Psoas muscle (tissue), 8 donors: ENCODE data around the gene SLC35D3. TPM values are rescaled to one million over a fixed set of nuclear protein-coding genes. Genes with fewer than 3 reads are reported as not detected.
"Not testable (repeated sequence)": the region's sequence is repeated elsewhere in the genome, so short reads cannot be mapped to it uniquely, and the experiment has no call there.

Source experiments
- ATAC-seq, 4 donors: fragments of 200-7000 bp; cut with Tn5 transposase; one replicate each; pipeline ENCODE4 v1.9.1; 2020; ENCODE audit warnings: moderate library complexity in 3 of 4, mild to moderate bottlenecking in 2 of 4
- DNase-seq, 2 donors: peaks; one replicate each; pipeline ENCODE4 v3.0.0-alpha.2; 2020
- H3K27ac ChIP-seq: fragments of 200-600 bp; one replicate; pipeline ENCODE4 v1.8.0; 2022
- H3K27me3 ChIP-seq, 3 donors: fragments of 200-600 bp in 1 of 3; one replicate each; pipeline versions ENCODE4 v1.6.1 to v1.8.0; 2013 to 2022; ENCODE audit warnings: low read length in 2 of 3, mild to moderate bottlenecking in 2 of 3, moderate library complexity in 1 of 3; ENCODE audit not compliant: insufficient read depth in 3 of 3
- H3K36me3 ChIP-seq, 2 donors: fragments of 200-600 bp in 1 of 2; one replicate each; pipeline versions ENCODE4 v1.6.1 to v1.8.0; 2013 to 2022; ENCODE audit warnings: low read depth in 1 of 2, mild to moderate bottlenecking in 1 of 2, moderate library complexity in 1 of 2; ENCODE audit not compliant: insufficient read depth in 1 of 2
- H3K4me1 ChIP-seq: fragments of 200-600 bp; one replicate; pipeline ENCODE4 v1.8.0; 2022
- H3K4me3 ChIP-seq: fragments of 200-600 bp; one replicate; pipeline ENCODE4 v1.8.0; 2022; ENCODE audit warnings: mild to moderate bottlenecking
- H3K9me3 ChIP-seq: fragments of 200-600 bp; one replicate; pipeline ENCODE4 v1.8.0; 2022
- CTCF ChIP-seq: fragments of 200-600 bp; IDR thresholded peaks from one replicate; pipeline ENCODE4 v1.8.0; 2022; ENCODE audit warnings: antibody characterized with exemption
- WGBS, 3 donors: extraction: QIAGEN DNeasy Blood & Tissue Kit; methylation state at CpG; one replicate each; pipeline versions ENCODE4 v1.1.6 to v1.1.7; 2013; 5-methylcytosine and 5-hydroxymethylcytosine counted together
- intact Hi-C, 2 donors: fragments of 100-400 bp; cut with DNase I; formaldehyde crosslinking; loops; one replicate each; pipeline versions ENCODE4 v1.11.0 to v1.14.2; 2022
- polyA plus RNA-seq, 3 donors: library from polyadenylated mRNA; stranded (reverse); fragments of 200-250 nt; gene quantifications; one replicate each; pipeline ENCODE4 v1.2.3, GENCODE V29; 2013
- total RNA-seq, 4 donors: library from RNA; stranded (reverse); fragmentation: NEBNext Ultra II Directional in 2 of 4; extraction: Animal tissue kit (Norgen Biotek cat#: 25700) in 2 of 4; gene quantifications; one replicate each; pipeline versions ENCODE4 v1.2.1 to v1.2.4, GENCODE V29; 2021 to 2023
- donor health status: healthy with polysubstance abuse.
- donor health status: DM: no; HTN: no; CAD: no; lungs with moderate emphysema.
- donor health status: Bipolar disorder and iron deficiency.
- donor health status: healthy.
- donor health status: DM: yes; HTN: yes; CAD: no.
- donor health status: DM: no; HTN: no; CAD: no.
- donor health status: DM: no; HTN: no; CAD: no.
- donor health status: DM: yes; HTN: yes; CAD: no.

Gene SLC35D3
- total and polyA plus RNA-seq, 7 donors: not detected

DNA sequence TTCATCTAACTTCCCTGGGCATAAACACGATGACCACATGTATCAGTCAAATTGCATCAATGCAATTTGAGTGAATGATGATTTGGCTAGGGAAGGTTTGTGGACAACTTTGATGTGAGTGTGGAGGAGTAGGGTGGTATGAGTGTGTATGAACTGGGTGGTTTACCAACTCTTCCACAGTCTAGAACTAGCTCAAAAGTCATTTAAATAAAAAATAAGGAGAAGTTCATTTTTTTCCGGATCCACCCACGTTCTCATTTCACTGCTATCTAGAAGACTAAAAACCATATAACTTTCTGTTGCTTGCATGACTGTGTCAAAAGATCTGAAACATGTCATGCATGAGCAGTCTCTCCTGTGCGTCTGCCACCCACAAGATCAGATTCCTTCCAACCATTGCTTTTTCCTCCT lies 23.6 kb downstream of the SLC35D3 start:
- 68 to 73% (median 72%) methylated on average over 4 of the region's 4 CpGs for WGBS, 3 donors
- no peak overlapping the region for H3K27ac ChIP-seq
- H3K4me3 ChIP-seq: no peak overlapping the region
- H3K9me3 ChIP-seq: no peaks in the 10 kb centered on the region
- no peak for DNase-seq
- no peaks in the 10 kb centered on the region for H3K4me1 ChIP-seq
- H3K36me3 ChIP-seq: no peaks in the 10 kb centered on the region
- ATAC-seq: no peak
- TF ChIP-seq CTCF: no peak
- H3K27me3 ChIP-seq: no peaks in the 10 kb centered on the region
- intact Hi-C loops: no loop called here

DNA sequence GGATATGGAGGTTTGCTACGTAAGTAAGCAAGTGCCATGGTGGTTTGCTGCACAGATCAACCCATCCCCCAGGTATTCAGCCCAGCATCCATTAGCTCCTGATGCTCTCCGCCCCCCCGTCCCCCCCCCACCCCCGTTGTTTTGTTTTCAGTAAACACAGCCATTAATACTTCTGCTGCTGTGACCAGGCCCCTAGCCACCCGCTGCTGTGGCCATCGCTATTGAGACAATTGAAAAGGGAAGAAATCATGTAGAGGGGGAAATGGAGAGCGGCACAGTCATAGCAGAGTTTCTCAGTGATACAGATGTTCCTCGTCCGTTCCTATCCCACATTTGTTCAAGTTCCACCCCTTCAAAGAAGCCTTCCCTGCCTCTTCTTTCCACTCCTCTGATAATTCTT lies 24.9 kb downstream of the SLC35D3 start:
- no peak overlapping the region for H3K27ac ChIP-seq
- no peak for ATAC-seq
- no peaks in the 10 kb centered on the region for H3K27me3 ChIP-seq
- 38 to 44% (median 42%) methylated on average over 8 to 9 of the region's 9 CpGs for WGBS, 3 donors
- TF ChIP-seq CTCF: no peak
- no peaks in the 10 kb centered on the region for H3K4me1 ChIP-seq
- H3K9me3 ChIP-seq: no peaks in the 10 kb centered on the region
- DNase-seq: no peak
- no peaks in the 10 kb centered on the region for H3K36me3 ChIP-seq
- intact Hi-C loops: no loop called here
- no peak overlapping the region for H3K4me3 ChIP-seq

DNA sequence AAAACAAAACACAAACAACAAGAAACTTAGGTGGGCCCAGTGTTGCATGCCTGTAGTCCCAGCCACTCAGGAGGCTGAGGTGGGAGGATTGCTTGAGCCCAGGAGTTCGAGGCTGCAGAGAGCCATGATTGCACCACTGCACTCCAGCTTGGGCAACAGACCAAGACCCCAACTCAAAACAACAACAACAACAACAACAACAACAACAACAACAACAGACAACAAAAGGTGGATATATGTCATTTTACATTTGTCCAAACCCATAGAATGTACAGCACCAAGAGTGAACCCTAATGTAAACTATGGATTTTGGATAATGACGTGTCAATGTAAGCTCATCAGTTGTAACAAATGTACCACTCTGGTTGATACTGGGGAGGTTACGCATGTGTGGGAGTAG lies 27.9 kb downstream of the SLC35D3 start:
- H3K9me3 ChIP-seq, H3K27ac ChIP-seq, H3K36me3 ChIP-seq, intact Hi-C loops, DNase-seq, H3K4me3 ChIP-seq, H3K27me3 ChIP-seq, ATAC-seq, H3K4me1 ChIP-seq: not testable (repeated sequence)
- WGBS, 3 donors: 91 to 97% (median 96%) methylated on average over 3 of the region's 3 CpGs

- Histone ChIP-seq H3K27me3 (no peaks in the 10 kb centered on the region), H3K4me1 (no peaks in the 10 kb centered on the region), H3K4me3 (no peak overlapping the region), H3K27ac (no peak overlapping the region), H3K36me3 (no peaks in the 10 kb centered on the region), H3K9me3 (no peaks in the 10 kb centered on the region)
- WGBS, 3 donors: 71 to 88% (median 76%) methylated on average over 4 of the region's 4 CpGs
- ATAC-seq (no peak), DNase-seq (no peak)
- TF ChIP-seq CTCF: no peak
- intact Hi-C loops: no loop called here
Observed at GRCh38 chr6:136950436-136951126, 28.5 kb downstream of the SLC35D3 start.

DNA sequence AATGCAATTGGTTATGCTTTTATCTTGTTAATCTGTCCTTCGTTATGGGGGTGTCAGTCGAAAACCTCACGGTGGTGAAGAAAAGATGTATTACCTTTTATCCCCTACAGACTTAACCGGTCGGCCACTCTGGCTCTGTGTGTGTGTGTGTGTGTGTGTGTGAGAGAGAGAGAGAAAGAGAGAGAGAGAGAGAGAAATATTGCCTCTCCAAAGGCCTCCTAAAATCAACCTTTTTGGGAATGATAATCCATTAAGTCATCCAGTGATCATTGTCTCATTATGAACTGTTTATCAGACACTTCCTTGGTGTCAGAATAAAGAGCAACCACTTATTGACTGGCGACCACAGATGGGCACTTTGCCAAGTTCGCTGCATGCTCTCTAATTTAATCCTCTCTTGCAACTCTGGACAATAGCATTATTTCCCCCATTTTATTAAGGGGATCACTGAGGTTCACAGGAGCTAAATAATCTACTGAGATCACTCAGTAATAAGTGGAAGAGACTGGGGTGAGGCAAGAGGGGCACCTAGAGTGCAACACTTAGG lies 30.7 kb downstream of the SLC35D3 start:
- DNase-seq: no peak
- no peak for ATAC-seq
- TF ChIP-seq CTCF: no peak
- no peaks in the 10 kb centered on the region for H3K27me3 ChIP-seq
- H3K27ac ChIP-seq: no peak overlapping the region
- H3K36me3 ChIP-seq: no peaks in the 10 kb centered on the region
- no peaks in the 10 kb centered on the region for H3K4me1 ChIP-seq
- intact Hi-C loops: no loop called here
- no peak overlapping the region for H3K4me3 ChIP-seq
- H3K9me3 ChIP-seq: no peaks in the 10 kb centered on the region
- 33 to 41% (median 40%) methylated on average over 7 of the region's 7 CpGs for WGBS, 3 donors
